ENCODE results near the gene CCDC149.

DNA sequence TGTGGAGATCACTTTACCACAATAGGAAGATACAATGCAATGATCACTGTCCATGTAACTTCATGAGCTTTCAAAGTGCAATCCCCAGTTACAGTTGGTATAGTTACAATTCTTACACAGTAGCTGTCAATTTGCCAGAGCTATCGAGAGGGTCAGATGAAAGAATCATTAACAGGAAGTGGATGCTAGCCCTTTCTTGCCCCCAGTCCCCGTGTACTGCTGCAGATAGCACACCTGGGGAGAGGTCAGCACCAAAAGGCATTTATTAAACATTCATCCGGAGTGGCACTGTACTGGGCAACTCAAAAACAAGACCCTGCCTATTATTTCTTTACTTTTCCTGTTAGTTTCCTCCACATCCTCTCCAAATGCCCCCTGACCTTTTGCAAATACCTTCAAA, 69.7 kb downstream of the CCDC149 start:
- TF ChIP-seq, protein P1, sequence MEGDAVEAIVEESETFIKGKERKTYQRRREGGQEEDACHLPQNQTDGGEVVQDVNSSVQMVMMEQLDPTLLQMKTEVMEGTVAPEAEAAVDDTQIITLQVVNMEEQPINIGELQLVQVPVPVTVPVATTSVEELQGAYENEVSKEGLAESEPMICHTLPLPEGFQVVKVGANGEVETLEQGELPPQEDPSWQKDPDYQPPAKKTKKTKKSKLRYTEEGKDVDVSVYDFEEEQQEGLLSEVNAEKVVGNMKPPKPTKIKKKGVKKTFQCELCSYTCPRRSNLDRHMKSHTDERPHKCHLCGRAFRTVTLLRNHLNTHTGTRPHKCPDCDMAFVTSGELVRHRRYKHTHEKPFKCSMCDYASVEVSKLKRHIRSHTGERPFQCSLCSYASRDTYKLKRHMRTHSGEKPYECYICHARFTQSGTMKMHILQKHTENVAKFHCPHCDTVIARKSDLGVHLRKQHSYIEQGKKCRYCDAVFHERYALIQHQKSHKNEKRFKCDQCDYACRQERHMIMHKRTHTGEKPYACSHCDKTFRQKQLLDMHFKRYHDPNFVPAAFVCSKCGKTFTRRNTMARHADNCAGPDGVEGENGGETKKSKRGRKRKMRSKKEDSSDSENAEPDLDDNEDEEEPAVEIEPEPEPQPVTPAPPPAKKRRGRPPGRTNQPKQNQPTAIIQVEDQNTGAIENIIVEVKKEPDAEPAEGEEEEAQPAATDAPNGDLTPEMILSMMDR (conservative IDR thresholded peaks at IDR 0.05; ENCODE audit: low read depth, low read length) = no peak
- TF ChIP-seq, protein P2, sequence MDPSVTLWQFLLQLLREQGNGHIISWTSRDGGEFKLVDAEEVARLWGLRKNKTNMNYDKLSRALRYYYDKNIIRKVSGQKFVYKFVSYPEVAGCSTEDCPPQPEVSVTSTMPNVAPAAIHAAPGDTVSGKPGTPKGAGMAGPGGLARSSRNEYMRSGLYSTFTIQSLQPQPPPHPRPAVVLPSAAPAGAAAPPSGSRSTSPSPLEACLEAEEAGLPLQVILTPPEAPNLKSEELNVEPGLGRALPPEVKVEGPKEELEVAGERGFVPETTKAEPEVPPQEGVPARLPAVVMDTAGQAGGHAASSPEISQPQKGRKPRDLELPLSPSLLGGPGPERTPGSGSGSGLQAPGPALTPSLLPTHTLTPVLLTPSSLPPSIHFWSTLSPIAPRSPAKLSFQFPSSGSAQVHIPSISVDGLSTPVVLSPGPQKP (IDR thresholded peaks at IDR 0.05; ENCODE audit: borderline replicate concordance, low read depth, low read length) = no peak
- TF ChIP-seq CHD1 (IDR thresholded peaks at IDR 0.05; ENCODE audit: low read depth, low read length) = no peak
- no peak for TF ChIP-seq SMC3 (IDR thresholded peaks at IDR 0.05; ENCODE audit: low read depth, low read length)
- TF ChIP-seq MXI1 (IDR thresholded peaks at IDR 0.05; ENCODE audit: borderline replicate concordance, low read depth, low read length) = no peak
- TF ChIP-seq, protein P3, sequence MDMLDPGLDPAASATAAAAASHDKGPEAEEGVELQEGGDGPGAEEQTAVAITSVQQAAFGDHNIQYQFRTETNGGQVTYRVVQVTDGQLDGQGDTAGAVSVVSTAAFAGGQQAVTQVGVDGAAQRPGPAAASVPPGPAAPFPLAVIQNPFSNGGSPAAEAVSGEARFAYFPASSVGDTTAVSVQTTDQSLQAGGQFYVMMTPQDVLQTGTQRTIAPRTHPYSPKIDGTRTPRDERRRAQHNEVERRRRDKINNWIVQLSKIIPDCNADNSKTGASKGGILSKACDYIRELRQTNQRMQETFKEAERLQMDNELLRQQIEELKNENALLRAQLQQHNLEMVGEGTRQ (IDR thresholded peaks at IDR 0.05; ENCODE audit: low read depth, low read length) = no peak
- no peak for TF ChIP-seq POLR2A (IDR thresholded peaks at IDR 0.05; ENCODE audit: low read depth, low read length)
- no peak for TF ChIP-seq RAD21 (IDR thresholded peaks at IDR 0.05; ENCODE audit: low read length)
- TF ChIP-seq FOS (IDR thresholded peaks at IDR 0.05; ENCODE audit: low read depth, low read length) = no peak

Data from IMR-90 (cell line).